HG02870 (cell line): ENCODE data around the gene TAB3.
A peak's percentile ranks its signal among the peaks of the same experiment; 100 is the strongest.

Source experiments
- ATAC-seq: cut with Tn5 transposase; IDR thresholded peaks from one replicate; pipeline ENCODE4 v1.9.1; 2021; ENCODE audit warnings: mild to moderate bottlenecking, moderate library complexity; ENCODE audit not compliant: unreplicated experiment

The TAB3 gene

GRCh38 chrX:30887721-30888120 lies 1.3 kb downstream of the TAB3 start:
- ATAC-seq: no peak

GRCh38 chrX:30887288-30887687 lies 1.8 kb downstream of the TAB3 start:
- no peak for ATAC-seq

DNA sequence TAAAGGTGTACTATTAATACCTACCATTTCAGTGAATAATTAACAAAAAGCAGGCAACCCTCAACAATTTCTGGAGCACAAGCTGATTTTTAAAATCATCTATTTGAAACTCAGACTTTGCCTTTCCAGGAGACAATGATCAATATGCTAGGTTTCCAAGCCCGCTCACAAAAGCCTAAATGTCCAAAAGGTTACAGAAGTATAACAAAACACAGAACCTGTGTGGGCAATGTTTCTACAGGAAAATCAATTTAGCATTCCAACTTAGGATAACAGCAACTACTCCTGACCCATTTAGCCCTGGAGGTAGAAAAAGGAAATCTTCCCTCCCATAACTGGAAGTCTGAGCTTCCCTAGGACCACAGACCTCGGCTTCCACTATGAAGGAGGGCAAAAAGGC lies 3.9 kb downstream of the TAB3 start:
- ATAC-seq: no peak

DNA sequence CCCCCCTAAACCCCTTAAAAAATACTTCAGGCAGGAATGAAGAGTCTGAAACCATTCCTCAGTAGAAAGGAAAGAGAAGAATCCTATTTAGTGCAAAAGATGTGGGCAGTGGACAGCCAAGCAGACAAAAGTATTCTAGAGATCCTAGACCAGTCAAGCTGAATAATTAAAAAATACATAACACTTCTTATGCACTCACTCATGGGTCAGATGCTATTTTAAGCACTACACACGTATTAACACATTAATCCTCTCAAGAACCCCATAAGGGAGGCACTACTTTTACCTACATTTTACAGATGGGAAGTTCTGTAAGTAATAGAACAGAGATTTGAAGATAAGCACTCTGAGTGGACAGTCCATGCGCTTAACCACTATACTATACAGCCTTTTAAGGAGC lies 5.9 kb downstream of the TAB3 start:
- no peak for ATAC-seq

DNA sequence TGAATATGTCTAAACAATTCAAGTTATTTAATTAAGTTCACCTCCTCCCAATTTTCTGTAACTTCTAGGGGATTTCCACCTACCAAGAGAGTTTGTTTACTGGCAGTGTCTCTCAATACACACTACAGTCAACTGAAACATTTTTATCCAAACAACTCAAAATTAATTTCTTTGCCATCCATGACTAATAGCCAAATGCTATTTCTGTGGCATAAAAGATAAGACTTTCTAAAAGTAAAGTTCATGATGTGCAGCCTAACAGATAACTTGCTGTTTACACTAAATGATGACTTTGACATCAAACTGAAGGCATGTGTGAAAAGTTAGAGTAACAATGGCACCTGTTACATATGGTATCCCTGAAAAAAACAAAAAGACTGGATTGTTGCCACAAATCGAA lies 7.3 kb downstream of the TAB3 start:
- no peak for ATAC-seq

- ATAC-seq: no peak
Measured at GRCh38 chrX:30881390-30881789, 7.7 kb downstream of the TAB3 start.

DNA sequence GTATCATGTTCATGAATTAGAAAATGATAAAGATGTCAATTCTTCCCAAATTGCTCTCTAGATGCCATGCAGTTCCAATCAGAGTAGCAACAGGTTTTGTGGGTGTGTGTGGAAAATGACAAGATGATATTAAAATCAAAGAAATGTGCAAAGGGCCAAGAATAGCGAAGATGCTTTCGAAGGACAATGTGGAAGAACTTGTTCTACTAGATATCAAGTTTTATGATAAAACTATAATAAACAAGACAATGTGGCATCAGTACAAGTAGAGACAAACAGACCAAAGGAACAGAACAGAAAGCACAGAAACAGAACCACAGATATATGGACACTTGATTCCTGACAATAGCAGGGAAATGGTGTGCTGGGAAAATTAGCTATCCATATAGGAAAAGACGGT lies 9.0 kb downstream of the TAB3 start:
- ATAC-seq: no peak

GRCh38 chrX:30876367-30876766 lies 12.7 kb downstream of the TAB3 start:
- ATAC-seq: no peak

DNA sequence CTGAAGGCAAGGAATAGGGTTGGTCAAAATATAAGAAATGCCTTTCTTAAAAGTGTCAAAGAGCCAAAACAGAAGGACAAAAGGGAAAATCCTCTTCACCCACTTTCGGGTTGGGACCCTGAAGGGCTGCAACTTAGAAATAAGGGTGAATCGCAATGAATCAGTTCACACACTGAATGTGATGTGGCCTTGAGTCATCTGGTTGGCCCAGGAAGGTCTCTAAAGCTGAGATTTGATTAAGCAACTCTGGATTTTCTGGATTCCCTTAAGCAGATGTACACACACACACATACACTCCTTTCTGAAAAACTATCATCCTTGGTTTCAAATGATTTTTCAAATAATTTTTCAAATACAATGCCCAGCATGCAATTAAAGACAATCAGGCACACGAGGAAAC lies 13.1 kb downstream of the TAB3 start:
- no peak for ATAC-seq

DNA sequence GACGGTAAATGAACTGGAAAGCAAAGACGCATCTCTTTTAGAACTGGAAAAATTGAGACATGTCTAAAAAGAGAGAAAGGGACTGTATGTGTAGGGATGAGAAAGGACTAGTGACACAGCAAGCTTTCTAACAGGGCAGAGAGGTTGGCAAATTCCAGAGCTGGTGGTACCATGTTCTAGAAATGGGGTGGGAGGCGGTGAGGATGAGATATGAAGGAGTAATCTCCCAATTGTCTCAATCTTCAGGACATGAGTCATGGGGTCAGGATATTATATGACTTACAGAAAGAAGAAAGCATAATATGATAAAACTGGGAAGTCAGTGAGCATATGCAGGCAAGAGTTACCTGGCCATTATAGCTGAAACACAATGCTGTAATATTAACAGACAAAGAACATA lies 14.2 kb downstream of the TAB3 start:
- no peak for ATAC-seq

DNA sequence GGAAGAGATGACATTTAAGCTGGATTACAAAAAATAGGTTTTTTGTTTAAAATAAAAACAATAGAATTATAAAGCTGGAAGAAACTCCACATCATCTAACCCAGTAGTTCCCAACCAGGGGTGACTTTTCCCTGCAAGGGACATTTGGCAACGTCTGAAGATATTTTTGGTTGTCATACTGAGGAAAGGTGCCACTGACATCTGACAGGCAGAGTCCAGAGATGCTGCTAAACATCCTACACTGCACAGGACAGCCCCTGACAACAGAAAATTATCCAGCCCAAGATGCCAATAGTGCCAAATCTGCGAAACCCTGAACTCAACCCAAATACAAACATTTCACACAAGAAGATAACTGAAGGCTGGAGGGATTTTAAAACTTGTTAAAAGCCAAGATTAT lies 18.5 kb downstream of the TAB3 start:
- ATAC-seq: no peak

GRCh38 chrX:30865612-30866011 lies 23.4 kb downstream of the TAB3 start:
- ATAC-seq: no peak

DNA sequence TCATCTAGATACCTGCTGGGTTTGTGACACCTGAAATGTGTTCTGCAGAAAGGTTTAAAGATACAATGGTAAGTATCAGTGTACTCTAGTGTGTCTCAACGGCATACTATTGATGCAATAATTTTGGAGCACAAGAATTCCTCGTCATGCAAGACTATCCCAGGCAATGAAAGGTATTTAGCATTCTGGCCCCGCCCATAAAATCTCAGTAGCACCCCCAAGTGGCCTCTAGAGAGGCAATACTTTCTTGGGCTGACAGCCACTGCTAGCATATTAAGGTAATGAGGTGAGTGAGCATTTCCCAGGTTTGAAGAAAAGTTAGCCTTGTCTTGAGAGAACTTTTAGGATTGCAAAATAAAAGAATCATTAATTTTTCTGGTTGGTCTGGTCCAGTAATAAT lies 24.0 kb downstream of the TAB3 start:
- ATAC-seq: no peak

GRCh38 chrX:30864383-30864785 lies 24.7 kb downstream of the TAB3 start:
- no peak for ATAC-seq

- no peak for ATAC-seq
Measured at GRCh38 chrX:30863974-30864373, 25.1 kb downstream of the TAB3 start.

DNA sequence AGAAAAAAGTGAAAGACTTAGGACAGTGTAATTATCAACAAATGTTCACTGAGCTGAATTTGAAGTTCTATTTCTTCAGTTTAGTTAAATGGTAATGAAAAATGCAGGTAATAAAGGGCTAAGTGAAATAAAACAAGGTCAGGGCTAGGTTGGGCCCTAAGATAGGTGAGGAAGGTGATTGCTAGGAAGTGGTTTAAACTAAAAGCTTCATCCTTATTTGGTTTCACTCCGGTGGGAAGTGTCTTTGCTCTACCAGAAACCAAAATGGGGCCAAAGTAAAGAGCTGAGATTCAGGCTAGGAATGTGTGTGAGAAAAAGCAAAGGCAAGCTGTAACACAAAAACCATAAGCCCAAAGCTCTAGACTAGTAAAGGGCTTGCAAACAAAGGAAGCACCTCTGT lies 31.0 kb downstream of the TAB3 start:
- ATAC-seq: no peak

- no peak for ATAC-seq
Measured at GRCh38 chrX:30851449-30851848, 37.6 kb downstream of the TAB3 start.

- ATAC-seq: no peak
Measured at GRCh38 chrX:30835373-30835772, 53.7 kb downstream of the TAB3 start.

DNA sequence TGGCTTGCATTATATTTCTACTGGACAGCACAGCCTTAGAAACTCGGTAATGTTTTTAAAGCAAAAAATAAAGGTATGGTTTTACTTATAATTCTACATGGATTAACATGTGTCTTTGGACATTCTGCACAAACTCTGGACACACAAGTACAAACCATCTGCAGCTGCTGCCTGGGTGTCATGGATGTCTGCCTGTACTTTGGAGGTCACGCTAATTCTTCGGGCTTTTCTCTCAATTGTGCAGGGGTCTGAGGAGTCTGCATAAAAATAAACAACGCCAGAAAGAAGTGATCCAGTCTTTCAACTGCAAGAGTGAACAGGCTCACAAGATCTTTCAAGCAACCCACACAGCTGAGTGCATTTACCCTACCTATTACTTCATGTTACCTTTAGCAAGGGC lies 55.2 kb downstream of the TAB3 start:
- ATAC-seq: no peak

- ATAC-seq: peak; percentile 87
Measured at GRCh38 chrX:30831082-30831481, 58.0 kb downstream of the TAB3 start.

DNA sequence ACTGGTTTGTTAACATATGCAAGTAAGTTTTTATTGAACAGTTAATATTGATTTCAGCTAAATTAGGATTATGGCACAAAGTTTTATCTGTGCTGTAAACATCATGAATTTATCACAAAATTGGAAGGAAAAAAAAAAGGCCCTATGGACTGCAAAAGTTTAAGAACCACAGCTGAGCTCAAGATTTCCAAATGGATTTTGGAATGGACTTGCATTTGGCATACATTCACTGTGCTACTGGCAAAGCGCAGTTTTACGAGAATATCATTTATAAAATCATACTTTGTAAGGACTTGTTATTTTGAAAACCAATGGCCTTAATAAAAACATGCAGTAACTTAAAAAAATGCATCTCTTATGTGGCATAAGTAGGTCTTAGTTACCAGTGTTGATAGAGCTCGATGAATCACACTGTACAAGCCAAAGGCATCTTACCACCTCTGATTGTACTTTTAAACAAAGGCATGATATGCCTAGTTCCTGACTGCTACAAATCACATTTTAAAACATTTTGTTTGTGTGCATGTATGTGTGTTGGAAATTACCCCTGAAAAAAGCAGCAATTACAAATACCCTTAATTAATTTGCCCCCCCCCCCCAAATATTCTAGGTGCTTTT lies 58.6 kb downstream of the TAB3 start:
- no peak for ATAC-seq

DNA sequence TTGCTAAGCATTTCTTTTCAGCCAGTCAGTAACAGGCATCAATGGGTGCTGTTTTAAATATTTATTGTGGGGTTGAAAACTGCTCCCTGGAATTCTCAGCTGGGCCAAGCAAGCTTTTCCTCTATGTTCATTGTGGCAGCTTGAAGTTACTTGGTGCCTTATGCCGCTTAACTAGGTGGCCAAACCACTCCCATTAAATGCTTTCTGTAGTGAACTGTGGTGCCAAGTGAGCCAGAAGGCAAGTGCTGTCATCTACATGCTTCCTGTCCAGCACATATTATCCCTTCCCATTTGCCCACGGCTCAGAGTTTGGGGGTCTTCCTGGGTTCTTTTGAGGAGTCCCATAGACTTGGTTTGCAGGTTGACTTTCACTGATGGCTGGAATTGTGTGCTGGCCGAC lies 64.8 kb downstream of the TAB3 start:
- ATAC-seq: no peak

DNA sequence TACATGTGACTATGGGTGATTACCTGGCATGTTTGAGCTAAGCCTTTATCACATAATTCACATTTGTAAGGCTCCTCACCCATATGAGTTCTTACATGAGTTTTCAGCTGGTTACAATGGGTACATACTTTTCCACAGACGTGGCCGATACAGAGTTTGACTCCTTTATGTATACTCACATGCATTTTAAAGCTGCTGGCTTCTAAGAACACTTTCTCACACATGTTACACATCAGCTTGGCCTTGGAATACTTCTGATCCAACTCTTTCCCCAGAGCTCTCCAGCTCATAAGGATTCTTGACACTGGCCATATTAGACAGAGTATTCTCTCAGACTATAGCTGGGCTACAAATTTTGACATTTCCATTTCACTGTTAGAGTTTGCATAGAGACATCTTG lies 66.3 kb downstream of the TAB3 start:
- ATAC-seq: no peak
